D721Med (cell line): ENCODE measurements around the gene LPP.

Experiments used
- DNase-seq: peaks from one replicate; pipeline ENCODE4 v3.0.0; 2011; ENCODE audit warnings: low spot score; ENCODE audit not compliant: insufficient read length
- FAIRE-seq: peaks from 2 replicates; lab custom pipeline; 2011; peaks lifted over from hg19 to GRCh38; lab: Jason Lieb, UNC
- CTCF ChIP-seq: IDR thresholded peaks from 2 replicates; pipeline ENCODE4 v1.5.1; 2012; ENCODE audit warnings: mild to moderate bottlenecking, control low read depth; ENCODE audit not compliant: insufficient read depth; ENCODE audit errors: missing control alignments

Gene LPP

GRCh38 chr3:188331166-188331565 lies 177.2 kb downstream of the LPP start:
- no peak for TF ChIP-seq CTCF
- DNase-seq (no peak), FAIRE-seq (no peak)

GRCh38 chr3:188332085-188332484 lies 178.1 kb downstream of the LPP start:
- TF ChIP-seq CTCF: no peak
- no peak for DNase-seq
- no peak for FAIRE-seq

- DNase-seq: no peak
- no peak for FAIRE-seq
- TF ChIP-seq CTCF: no peak
Measured at GRCh38 chr3:188335656-188336055, 181.7 kb downstream of the LPP start.

GRCh38 chr3:188336178-188336577 lies 182.2 kb downstream of the LPP start:
- no peak for FAIRE-seq
- DNase-seq: no peak
- no peak for TF ChIP-seq CTCF

GRCh38 chr3:188337232-188337631 lies 183.3 kb downstream of the LPP start:
- DNase-seq: no peak
- FAIRE-seq: no peak
- TF ChIP-seq CTCF: no peak

GRCh38 chr3:188338086-188338485 lies 184.1 kb downstream of the LPP start:
- FAIRE-seq: no peak
- no peak for TF ChIP-seq CTCF
- no peak for DNase-seq

GRCh38 chr3:188339410-188340295 lies 185.7 kb downstream of the LPP start:
- no peak for DNase-seq
- no peak for FAIRE-seq
- no peak for TF ChIP-seq CTCF
